ENCODE measurements around the gene HEATR1.
"Not testable (repeated sequence)": the region's sequence is repeated elsewhere in the genome, so short reads cannot be mapped to it uniquely, and the experiment has no call there.

The HEATR1 gene

GRCh38 chr1:236590553-236591150, 13.7 kb downstream of the HEATR1 start:
- no peak for TF ChIP-seq CTCF (IDR thresholded peaks at IDR 0.05; ENCODE audit: low read depth, low read length, missing control alignments)
- H3K4me3 ChIP-seq (ENCODE audit: low read depth, low read length): no peak overlapping the region
- no peak for DNase-seq (ENCODE audit: low read depth)

GRCh38 chr1:236589531-236589930, 14.8 kb downstream of the HEATR1 start:
- DNase-seq (ENCODE audit: low read depth): no peak
- H3K4me3 ChIP-seq (ENCODE audit: low read depth, low read length): no peak overlapping the region
- TF ChIP-seq CTCF (IDR thresholded peaks at IDR 0.05; ENCODE audit: low read depth, low read length, missing control alignments): no peak

- no peak for DNase-seq (ENCODE audit: low read depth)
- H3K4me3 ChIP-seq (ENCODE audit: low read depth, low read length): no peak overlapping the region
- no peak for TF ChIP-seq CTCF (IDR thresholded peaks at IDR 0.05; ENCODE audit: low read depth, low read length, missing control alignments)
Observed at GRCh38 chr1:236581528-236581927, 22.8 kb downstream of the HEATR1 start.

- H3K4me3 ChIP-seq (ENCODE audit: low read depth, low read length); DNase-seq (ENCODE audit: low read depth): not testable (repeated sequence)
Observed at GRCh38 chr1:236580404-236580803, 23.9 kb downstream of the HEATR1 start.

GRCh38 chr1:236578661-236579060, 25.7 kb downstream of the HEATR1 start:
- no peak overlapping the region for H3K4me3 ChIP-seq (ENCODE audit: low read depth, low read length)
- TF ChIP-seq CTCF (IDR thresholded peaks at IDR 0.05; ENCODE audit: low read depth, low read length, missing control alignments): no peak
- no peak for DNase-seq (ENCODE audit: low read depth)

- H3K4me3 ChIP-seq (ENCODE audit: low read depth, low read length); DNase-seq (ENCODE audit: low read depth): not testable (repeated sequence)
Observed at GRCh38 chr1:236577041-236577440, 27.3 kb downstream of the HEATR1 start.

- H3K4me3 ChIP-seq (ENCODE audit: low read depth, low read length): no peak overlapping the region
- TF ChIP-seq CTCF (IDR thresholded peaks at IDR 0.05; ENCODE audit: low read depth, low read length, missing control alignments): no peak
- DNase-seq (ENCODE audit: low read depth): no peak
Observed at GRCh38 chr1:236576004-236576403, 28.3 kb downstream of the HEATR1 start.

GRCh38 chr1:236575523-236575922, 28.8 kb downstream of the HEATR1 start:
- H3K4me3 ChIP-seq (ENCODE audit: low read depth, low read length): no peak overlapping the region
- DNase-seq (ENCODE audit: low read depth): no peak
- no peak for TF ChIP-seq CTCF (IDR thresholded peaks at IDR 0.05; ENCODE audit: low read depth, low read length, missing control alignments)

Data from GM12864 (cell line).